D341Med (cell line): ENCODE measurements around the gene ITGAL.
"Not testable (repeated sequence)": the region's sequence is repeated elsewhere in the genome, so short reads cannot be mapped to it uniquely, and the experiment has no call there.

ENCODE experiments used
- DNase-seq: peaks from one replicate; pipeline ENCODE4 v3.0.0; 2012; ENCODE audit warnings: low spot score

Gene ITGAL

DNA sequence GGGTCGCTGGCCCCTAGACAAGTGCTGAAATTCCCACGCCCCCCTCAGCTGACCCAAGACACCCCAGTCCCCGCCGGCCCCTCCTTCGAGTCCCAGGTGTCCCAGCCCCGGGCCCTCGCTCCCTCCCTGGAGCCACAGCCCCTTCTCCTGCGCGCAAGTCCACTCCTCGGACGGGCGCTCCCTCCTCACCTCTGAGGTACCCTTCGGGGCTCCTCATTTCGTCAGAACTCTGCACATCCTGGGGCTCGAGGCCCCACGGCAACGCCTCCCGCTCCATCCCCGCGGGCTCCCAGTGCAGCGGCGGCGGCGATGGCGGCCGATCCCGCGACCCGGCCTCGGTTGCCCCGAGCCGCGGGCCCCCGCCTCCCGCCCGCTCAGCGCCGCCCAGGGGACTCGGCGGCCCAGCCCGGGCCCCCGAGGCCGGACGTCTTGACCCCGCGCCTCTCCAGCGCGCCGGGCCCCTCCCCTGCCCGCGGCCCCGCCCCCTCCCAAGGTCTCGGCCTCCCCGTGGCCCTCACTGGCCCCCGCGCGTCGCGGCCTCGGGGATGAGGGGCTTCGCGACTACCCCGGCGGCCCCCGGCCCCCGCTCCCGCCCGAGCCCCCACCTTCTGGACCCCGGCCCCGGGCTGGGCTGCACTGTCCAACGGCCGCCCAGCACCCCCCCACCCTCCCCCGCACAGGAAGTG lies 53.7 kb downstream of the ITGAL start, which contains the start of gene ZNF768:
Gene ZNF768 (minus strand): TSS at position 430 of the 686 bp plus-strand sequence. CDS start 153 bp downstream, at position 277.
- DNase-seq = no peak

DNA sequence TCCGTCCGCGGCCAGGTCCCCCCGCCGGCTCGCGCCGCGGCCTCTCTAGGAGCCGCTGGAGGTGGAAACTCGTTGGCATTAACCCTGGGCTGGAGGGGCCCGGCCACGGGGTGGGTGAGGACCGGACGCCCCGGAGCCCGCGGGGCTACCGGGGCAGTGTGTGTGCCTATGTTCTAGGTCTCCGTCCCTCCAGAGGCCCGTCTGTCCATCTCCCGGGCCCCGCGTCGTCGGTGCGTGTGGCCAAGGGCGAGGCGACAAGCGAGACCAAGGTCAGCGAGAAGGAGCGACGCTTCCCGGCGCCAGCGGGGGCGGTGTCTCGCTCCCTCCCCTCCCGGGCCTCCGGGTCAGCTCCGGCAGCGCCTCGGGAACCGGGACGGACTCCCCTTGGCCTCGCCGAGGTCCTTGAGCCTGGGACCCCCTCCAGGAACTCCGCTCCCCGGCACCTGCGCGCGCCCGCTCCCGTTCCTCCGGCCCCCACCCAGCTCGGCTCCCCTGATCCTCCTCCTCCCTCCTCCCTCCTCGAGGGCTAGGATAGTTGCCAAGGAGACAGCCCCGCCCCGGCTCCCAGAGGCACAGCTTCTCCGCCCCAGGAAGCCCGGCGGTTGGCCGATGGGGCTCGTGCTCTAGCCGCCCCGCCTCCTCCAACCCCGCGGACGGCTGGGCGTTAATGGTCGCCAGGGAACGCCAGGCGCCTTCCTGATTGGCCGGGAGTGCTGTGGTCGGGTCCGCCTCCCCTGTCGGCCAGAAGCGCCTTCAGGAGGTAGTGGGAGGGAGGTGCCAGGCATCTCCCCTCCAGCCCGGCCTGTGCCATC lies 54.5 kb downstream of the ITGAL start:
- DNase-seq = peak; percentile 96

DNA sequence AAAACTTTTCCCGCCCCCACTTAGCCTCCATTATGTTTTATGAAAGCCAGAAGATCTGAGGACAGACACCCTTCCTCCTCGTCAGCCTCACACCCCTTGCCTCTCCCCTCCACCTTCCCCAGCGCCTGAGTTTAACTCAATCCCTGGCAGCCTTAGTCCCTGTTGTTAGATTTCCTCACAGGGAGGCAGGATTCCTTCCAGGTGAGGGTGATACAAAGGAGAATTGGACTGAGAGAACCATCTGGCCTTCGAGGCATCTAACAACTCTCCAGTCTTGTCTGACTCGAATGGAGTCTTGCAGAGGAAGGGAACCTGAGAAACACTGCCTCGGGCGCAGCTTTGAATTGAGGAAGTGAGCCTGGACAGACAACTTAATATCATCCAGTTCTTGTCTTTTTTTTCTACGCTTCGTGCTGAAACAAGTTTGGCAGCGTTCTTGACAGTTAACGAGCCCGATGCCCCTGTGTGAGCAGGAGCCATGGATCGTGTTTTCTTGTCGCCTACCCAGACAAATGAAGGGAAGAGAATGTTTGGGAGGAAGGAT lies 55.2 kb downstream of the ITGAL start:
- DNase-seq = no peak

DNA sequence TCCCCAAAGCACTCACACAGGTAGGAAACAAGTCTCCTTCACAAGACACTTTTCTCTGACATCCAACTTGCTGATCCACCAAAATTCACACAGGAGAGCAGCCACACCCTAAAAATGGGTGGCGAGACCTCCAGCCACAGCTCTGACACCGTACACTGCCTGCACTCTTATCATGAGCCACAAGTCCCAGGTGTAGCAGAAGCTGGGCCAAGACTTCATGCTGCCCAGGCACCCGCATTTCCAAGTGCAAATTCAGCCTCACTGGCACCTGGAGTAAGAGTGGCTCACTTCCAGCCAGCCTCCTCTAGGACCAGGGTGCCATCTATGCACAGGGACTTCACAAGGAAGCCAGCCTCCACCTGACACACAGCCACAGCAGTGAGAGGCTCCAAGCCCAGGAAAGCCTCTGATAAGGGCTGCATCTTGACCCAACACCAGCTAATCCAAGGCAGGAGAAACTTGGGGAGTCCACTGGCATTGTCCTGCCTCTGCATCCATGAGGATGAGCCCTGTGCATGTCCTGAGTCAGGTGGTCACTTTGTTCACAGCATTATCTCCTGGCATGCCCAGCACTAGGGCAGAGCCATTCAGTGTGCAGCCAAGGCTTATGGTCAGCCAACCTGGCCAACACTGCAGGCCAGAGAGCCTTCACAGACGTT lies 56.4 kb downstream of the ITGAL start:
- no peak for DNase-seq

DNA sequence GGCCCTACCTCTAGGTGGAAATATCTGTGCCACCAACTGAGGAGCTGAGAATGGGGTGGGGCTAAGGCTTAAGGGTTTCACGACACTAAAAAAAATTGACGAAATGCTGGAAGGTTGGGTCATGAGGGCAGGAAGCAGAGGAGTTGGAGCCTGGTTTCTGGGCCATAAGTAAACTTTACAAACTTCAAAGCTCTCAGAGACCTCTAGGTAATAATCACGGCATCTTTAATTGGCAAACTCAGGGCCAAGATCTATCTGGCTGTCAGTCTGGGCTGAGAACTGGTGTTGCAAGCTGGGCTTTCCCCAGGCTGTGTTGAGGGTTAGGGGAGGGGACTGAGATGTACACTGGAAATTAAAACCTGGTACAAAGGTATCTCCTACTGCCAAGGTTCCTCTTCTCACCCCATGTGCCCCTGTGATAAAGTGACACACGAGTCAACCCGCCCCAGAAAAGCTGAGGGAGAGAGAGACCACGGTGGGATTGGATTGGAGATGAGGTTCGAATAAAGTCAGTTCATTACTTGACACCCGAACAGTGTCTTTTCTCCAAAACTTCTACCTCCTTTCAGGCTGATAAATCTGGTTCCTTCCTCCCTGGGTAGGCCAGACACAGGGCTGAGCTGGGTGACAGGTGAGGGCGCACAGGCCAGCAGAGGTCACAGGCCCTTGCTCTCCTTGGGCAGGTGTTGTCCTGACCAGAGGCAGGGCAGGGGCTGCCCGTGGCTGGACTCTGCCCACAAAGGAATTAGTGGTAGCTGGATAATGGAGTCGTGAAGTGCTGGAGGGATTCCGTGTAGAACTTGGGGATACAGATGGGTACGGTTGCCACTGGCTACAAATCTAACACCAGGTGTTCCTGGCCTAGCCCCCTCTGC lies 57.9 kb downstream of the ITGAL start:
- DNase-seq = no peak

DNA sequence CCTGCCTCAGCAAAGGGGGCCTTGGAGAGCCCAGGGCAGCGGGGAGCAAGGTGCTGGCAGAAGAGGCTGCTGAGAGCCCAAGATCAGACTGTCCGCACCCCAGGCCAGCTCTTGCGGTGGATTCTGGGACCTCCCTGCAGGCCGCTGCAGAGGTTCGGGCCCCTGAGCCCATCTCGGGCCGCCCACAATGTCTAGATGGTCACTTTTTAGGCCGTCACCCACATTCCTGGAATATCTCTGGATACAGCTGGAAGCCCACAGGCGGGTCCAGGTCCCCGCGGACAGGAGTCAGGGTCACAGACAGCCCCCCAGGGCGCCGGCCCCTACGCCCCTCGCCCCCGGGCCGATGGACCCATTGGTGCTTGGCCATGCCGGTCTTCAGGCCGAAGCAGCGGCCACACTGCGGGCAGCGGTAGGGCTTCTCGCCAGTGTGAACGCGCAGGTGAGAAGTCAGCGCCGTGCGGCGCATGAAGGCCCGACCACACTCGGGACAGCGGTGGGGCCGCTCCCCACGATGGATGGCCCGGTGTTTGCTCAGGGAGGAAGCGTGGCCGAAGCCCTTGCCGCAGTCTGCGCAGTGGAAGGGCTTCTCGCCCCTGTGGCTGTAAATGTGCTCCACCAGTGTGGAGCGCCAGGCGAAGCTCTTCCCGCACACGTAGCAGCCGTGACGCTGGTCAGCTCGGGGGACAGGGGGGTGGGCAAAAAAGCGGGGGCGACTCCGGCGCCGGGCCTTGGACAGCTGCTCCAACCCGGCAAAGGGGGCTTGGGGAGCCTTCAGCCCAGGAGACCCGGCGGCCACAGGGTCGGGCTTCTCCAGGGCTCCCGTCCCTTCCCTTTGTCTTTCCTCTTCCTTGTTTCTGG lies 60.0 kb downstream of the ITGAL start:
- no peak for DNase-seq

DNA sequence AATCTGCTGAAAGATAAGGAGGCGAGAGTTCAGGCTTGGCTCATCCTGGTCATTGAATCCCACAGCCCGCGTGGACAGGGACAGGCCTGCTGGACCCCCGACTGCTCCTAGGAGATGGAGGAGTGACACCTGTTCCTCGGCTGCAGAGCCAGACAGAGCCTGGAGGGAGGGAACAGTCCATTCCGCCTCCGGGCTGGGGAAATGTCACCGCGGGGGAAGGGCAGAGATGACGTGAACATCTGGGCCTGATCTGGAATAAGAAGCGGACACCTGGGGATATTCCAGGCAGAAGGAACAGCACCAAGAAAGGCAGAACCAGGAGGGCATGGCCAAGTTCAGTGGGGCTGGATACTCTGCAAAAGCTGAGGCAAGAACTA lies 60.6 kb downstream of the ITGAL start:
- DNase-seq = no peak

DNA sequence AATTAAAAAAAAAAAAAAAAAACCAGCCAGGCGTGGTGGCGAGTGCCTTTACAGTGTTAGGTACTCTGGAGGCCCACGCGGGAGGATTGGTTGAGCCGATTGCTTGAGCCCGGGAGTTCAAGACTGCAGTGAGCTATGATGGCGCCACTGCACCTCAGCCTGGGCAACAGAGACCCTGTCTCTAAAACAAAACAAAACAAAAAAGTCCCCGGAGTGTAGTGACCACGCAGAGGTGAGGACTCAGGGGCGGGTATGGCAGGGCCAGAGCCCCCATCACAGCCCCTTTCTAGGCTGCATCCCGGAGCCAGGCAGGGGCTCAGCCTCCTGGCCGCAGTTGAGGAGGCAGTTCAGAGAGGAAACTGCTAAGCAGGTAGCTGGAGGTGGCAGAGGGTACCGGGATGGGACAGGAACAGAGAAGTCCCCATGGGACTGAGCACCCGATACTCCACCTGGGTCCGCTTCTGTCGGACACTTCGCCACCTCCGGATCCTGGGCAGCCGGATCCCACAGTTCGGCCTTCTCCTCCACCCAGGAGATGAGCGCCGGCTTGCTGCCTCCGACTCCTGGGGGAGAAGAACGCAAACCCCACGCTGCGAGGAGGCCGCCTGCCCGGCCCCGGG lies 61.3 kb downstream of the ITGAL start:
- DNase-seq = peak; percentile 49

DNA sequence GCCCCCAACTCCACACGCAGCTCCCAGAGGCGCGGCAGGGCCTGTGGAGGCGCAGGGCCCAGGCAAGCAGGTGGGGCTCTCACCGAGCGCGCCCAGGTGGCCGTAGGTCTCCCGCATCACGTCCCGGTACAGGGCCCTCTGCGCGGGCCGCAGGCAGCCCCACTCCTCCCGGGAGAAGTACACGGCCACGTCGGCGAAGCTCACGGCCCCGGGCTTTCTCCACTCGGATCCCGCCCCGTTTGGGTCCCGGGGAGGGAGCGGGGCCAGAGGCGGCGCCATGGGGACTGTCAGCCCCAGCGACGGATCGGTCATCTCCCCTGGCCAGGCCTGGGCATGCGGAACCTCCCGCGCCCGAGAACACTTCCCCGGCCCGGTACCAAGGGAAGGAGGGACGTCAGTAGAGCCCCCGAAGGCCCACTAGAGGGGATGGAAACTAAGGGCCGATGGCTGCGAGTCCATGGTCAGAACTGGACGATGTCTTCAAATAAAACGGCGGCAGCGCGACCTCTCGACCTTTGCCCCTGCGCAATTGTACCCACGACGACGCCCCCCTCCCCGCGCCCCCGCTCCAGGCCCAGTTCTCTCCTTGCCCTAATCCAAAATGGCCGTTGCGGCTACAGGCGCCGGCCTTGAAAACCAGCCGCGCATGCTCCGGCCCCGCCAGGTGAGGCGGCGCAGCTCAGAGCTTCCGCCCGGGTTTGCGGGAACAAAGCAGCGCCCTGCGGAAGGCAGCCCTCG lies 62.0 kb downstream of the ITGAL start, which contains the start of gene ZNF747:
Gene ZNF747 (minus strand): TSS at position 491 of the 738 bp plus-strand sequence. CDS start 179 bp downstream, at position 312.
- DNase-seq = peak; percentile 92

DNA sequence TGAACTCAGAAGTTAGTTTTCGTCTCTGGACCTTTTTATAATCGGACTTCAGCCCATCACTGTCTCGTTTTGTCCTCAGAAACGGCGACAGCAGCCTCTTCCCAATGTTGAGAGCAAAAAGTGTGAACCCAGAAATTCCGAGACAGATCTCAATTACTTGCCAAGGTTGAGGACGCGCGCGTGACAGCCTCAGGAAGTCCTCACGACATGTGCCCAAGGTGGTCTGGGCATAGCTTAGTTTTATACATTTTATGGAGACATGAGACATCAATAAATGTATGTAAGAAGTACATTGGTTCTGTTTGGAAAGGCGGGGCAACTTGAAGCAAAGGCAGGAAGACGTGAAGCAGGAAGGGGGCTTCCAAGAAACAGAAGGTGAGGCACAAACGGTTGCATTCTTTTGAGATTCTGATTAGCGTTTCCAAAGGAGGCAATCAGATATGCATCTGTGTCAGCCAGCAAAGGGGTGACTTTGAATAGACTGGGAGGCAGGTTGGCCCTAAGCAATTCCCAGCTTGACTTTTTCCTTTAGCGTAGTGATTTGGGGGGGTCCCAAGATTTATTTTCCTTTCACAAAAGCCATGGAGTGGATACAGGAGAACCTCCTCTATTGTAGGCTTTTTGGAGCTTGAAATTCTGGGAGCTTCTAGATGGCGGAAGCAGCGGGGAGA lies 62.7 kb downstream of the ITGAL start:
- DNase-seq = no peak

DNA sequence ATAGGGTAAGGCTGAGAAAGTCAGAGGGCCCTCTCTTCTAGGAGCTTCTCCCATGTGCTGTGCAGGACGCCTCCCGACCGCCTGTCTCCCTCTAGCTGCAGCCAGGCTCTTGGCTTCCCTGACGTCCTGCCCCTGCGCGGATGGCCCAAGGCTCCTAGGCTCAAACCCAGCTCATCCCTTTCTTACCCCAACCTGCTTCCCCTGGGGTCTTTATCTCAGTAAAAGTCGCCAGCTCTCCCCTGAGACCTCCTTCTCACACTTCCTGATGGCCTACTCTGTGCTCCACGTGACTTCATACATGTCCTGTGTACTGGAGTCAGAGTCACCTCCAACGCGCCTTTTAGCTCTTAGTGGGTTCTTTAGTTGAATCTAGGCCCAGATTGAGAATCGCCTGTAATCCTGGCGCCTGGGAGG lies 63.2 kb downstream of the ITGAL start:
- DNase-seq = peak; percentile 78

DNA sequence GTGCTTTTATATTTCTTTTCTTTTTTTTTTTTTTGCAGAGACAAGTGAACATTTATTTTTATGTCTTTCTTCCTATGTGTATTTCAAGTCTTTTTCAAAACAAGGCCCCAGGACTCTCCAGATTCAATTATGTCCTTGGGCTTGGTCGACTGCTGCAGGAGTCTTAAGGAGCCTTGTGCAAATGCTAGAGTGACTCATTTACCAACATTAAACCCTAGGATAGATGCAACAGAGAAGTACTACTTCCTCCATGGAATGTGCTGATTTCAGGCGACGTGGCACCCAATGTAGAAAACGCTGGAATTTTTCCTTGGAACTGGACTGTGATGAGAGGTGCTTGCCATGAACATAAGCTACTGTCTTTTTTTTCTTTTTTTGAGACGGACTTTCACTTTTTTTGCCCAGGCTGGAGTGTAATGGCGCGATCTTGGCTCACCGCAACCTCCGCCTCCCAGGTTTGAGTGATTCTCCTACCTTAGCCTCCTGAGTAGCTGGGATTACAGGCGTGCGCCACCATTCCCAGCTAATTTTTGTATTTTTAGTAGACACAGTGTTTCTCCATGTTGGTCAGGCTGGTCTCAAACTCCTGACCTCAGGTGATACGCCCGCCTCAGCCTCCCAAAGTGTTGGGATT lies 64.0 kb downstream of the ITGAL start:
- DNase-seq = not testable (repeated sequence)

DNA sequence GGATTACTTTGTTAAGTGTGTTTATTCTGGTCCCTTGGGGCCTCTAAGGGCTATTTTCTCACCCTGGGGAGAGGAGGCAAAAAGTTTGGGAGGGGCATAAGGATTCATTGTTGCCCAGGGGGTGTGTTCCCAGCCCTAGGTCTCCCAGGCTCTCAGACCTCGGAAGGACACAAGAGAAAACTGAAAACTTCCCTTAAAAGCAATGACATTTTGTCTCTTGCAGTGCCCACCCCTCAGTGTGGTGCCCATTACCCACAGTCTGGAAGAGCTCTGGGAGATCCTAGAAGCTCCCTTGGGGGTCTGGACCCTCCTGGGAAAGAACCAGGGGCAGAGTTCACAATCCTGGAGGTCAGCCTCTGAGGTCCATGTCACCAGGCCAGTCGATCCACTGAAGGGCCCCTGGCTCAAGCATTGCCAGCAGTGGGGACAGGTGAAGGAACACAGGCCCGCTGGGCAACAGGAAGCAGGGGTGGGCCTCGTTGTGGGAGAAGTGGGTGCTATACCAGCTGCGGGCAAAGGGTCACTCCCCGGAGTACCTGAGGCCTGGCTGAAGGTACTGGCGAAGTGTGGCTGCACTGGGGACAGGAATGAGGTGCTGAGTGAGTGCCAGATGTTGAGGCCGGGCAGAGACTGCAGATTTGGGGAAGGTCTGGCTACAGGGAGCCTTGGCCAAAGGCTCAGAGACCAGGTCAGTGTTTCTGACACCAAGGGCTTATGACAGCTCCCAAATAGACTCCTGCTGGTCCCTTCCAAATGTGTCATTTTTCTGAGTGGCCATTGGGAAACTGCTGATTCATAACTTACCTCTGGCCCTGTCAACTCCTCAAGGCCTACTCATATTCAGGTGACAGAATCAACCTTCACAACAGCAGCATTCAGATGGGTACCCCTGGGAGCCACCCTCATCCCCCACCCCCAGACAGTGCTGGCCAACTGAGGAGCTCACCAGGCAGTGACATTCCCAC lies 66.7 kb downstream of the ITGAL start:
- DNase-seq = no peak

DNA sequence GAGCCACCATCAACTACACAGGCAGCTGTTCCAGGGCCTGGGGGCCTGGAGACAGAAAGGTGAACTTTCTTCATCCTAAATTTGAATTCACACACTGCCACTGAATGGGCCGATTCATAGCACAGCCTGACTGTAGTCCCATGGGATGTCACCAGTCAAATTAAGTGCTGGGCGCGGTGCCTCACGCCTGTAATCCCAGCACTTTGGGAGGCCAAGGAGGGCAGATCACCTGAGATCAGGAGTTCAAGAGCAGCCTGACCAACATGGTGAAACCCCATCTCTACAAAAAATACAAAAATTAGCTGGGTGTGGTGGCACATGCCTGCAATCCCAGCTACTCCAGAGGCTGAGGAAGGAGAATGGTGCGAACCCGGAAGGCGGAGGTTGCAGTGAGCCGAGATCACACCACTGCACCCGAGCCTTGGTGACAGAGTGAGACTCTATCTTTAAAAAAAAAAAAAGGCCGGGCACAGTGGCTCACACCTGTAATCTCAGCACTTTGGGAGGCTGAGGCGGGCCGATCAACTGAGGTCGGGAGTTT lies 67.5 kb downstream of the ITGAL start:
- DNase-seq = not testable (repeated sequence)

DNA sequence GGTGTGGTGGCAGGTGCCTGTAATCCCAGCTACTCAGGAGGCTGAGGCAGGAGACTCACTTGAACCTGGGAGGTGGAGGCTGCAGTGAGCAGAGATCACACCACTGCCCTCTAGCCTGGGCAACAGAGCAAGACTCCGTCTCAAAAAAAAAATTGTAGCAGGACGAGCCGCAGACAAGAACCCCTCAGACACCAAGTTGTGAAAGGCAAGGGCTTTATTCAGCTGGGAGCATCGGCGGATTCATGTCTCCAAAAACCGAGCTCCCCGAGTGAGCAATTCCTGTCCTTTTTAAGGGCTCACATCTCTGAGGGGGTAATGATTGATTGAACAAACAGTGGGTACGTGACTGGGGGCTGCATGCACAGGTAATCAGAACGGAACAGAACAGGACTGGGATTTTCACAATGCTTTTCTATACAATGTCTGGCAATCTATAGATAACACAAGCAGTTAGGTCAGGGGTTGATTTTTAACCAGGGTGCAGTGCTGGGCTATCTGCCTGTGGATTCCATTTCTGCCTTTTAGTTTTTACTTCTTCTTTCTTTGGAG lies 68.4 kb downstream of the ITGAL start:
- not testable (repeated sequence) for DNase-seq
